Hematopoietic multipotent progenitor cell treated with erythropoietin and hydrocortisone succinate and interleukin-3 and kit ligand, for 6 days (in vitro differentiated cells): ENCODE results near the gene EFCAB6.

Experiments used
- DNase-seq: peaks from one replicate; pipeline ENCODE4 v3.0.0-alpha.2; 2015

EFCAB6 gene

DNA sequence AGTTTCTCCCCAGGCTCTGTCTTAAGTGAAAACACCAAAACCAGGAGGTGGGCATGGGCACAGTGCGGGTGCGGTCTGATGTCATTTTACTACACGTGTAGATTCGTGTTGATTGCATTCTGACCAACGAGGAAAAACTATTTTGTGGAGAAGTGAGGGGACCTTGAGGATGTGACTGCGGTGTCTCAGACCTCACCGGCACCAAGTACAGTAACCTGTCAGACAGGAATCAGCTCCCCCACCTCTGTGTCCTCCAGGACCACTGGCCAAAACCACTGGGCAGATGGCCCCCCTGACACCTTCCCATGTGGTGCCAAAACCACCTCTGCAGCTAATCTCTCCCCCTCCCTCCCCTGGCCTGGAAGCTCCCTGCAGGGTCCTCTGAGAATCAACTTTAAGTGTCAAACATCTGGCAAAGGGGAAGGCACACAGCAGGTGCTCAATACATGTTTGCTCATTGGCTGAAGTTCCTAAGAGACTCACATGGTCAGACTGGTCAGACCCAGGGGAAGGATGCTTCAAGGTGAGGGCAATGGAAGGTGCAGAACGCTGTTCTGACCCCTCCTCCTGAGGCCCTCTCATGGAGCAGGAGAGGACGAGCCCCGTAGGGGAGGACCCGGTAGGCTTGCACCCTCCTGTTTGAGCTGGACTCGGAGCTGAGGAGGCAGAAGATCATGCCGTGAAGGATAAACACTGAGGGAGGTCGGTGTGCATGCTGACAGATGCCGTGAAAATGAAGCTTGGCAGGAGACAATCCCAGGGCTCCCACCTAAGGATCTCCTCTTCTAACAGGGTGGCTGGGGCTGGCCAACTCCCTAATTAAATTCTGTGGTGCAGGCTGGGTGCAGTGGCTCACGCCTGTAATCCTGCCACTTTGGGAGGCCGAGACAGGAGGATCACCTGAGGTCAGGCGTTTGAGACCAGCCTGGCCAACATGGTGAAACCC is 270.4 kb downstream of the EFCAB6 start:
- DNase-seq = no peak

DNA sequence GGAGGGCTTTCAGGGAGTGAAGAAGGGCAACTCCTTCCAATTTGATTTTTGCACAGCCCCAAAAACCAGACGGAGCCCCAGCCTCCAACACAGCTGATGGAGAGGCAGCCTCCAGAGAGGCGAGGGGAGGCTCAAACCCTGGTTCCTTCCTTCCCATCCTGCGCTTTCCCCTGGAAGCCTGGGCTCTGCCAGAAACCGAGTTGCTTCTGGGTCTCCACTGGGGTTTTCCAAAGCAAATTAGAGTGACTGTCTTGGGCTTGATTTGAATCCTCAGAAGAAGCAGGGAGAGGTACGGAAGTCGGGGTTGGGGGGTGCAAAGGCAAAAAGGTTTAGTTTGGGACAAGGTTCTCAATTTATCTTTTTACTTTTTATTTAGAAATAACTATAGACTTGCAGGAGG is 271.1 kb downstream of the EFCAB6 start:
- DNase-seq = no peak

DNA sequence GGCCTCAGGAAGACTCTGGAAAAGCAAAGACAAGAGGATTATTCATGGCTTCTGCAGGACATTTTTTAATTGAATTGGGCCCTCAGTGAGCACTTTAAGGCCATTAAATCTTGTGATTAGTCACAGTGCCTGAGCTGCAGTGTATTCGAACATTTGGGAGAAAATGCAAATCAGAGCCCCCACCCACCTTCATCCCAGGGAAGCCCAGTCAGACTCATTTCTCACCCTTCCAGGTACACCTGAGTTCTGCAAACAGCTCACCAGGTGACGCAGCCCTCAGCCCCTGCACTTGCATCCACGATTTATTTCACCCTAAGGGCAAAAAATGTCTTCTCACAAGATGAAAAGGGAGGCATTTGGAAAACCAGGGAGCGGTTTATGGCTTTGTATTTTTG is 271.6 kb downstream of the EFCAB6 start:
- DNase-seq = no peak

DNA sequence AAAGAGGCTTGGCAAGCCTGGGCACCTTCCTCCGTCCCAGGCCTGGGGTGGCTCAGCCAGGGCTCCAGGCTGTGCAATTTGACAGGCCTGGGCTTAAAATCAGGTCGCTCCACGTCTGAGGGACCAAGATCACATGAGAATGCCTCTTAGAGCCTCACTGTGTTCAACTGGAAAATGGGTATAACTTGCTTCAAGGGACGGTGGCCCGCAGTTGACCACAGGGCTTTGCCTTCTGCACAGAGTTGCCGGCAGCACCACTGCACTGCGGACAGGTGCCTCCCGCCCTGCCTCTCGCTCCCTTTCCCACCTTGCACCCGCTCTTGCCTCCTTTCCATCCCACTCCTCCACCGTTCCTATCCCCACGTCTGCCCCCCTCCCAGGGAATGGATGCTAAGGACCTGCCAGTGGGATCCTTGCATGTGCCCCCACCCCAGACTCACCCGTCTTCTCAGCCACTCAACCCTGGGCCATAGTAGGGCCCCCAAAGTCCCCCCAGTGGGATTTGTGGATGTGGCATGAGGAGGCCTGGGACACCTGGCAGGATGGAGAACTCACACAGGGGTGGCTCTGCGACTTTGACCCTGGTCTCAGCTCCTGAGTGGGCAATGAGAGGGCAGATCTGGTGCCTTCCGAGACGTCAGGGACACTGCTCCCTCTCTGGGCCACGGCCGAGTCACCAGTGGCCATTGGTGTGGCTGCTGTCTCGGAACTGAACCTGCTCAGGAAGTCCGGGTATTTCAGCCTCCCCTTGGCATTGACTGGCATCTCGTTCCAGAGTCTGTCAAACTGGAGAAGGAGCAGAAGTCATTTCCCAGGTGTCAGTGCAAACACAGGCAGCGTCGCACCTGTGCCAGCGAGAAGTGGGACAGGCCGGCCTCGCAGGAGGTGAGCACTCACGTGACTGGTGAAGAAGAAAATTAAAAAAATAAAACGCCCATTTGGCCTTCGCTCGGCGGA is 272.3 kb downstream of the EFCAB6 start:
- DNase-seq = no peak

DNA sequence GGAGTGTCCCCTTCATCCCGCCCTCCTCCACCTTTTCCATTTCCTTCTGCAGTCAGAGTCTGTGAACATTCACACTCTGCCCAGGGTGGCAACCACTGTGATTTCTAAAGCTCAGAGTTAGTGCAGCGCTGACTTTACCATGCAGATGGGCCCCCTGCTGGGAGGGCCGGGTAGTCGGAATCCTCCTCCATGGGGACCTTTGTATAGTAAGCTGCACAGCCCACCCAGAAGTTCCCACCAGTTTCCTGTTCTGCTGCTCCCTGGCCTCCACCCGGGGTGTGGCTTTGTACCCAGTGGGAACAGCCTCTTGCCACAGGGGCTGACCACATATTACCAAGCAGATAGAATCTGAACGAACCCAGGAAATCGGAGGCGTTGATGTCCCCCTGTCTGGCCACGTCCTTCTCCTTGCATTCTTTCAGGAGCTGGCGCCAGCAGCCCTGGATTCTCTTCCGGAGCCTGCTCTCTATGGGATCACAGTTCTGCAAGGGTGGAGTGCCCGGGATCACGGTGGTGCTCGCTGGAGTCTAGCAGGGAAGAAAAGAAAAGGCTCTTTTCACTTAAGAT is 275.0 kb downstream of the EFCAB6 start:
- DNase-seq = peak; percentile 12

DNA sequence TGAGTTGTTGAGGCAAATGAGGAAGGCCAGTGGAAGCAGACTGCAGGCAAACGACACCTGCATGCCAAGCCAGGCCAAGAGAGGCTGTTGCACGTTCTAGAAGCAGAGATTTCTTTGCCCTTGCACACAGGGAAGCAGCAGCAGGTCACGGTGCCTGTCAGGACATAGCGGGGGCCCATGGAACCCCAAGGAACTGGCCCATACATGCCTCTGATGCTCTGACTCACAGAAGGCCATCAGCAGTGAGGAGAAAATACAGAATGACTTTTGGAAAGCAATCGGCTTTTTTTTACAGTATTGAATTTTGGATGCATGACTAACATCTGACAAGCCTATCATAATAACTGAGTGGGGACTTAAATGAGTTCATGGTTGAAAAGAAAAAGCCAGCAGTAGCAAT is 276.4 kb downstream of the EFCAB6 start:
- DNase-seq = no peak

DNA sequence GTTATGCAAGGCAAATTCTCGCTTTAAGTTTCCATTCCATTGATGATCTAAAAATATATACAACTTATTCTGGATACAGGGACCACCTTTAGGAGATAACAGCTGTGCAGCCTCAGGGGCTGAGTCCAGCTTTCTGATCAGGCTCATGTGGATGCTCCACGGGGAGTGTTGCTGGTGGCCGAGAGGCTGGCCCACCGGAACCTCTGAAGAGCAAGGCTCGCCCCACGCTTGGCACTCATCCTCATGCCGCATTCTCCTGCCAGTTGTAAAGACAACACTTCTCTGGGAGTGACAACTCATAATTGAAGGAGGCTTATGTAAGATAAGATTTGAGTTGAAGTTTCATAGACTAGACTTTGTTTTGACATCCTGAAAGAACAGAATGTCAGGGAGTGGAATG is 276.8 kb downstream of the EFCAB6 start:
- DNase-seq = no peak

DNA sequence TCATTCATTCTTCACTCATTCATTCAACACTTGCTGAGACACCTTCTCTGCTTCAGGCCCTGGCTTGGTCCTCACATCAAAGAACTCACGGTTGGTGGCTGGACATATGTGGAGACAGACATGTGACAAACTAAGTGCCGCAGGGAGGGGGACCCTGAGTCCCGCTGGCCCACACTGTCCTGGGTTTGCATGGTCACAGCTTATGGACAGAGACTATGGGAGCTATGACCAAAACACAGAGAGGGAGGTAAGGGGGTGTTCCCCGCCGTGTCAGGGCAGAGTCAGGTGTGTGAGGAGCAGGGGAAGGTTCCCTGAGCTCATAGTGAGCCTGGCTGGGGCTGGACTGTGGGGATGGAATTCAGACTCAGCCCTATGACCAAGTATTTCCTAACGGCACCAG is 277.2 kb downstream of the EFCAB6 start:
- DNase-seq = no peak

DNA sequence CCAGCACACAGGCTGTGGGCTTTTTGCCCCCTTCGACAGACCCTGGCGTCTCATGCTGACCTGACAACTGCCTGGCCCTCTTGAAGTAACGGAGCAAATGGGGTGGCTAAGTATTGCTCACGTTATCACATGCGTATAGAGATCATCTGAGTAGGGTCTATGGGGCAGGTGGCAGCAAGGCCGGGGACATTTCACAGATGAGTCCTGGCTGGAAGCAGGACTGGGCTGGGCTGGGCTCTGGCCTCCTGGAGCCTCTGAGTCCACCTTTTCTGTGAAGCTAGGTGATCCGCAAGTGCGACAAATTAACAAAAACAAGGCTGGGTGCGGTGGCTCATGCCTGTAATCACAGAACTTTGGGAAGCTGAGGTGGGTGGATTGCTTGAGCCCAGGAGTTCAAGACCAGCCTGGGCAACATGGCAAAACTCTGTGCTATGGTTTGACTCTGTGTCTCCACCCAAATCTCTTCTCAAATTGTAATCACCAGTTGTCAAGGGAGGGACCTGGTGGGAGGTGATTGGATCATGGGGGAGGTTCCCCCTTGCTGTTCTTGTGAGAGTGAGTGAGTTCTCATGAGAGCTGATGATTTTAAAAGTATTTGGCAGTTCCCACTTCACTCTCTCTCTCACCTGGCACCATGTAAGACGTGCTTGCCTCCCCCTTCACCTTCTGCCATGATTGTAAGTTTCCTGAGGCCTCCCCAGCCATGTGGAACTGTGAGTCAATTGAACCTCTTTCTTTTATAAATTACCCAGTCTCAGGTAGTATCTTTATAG is 278.3 kb downstream of the EFCAB6 start:
- no peak for DNase-seq

DNA sequence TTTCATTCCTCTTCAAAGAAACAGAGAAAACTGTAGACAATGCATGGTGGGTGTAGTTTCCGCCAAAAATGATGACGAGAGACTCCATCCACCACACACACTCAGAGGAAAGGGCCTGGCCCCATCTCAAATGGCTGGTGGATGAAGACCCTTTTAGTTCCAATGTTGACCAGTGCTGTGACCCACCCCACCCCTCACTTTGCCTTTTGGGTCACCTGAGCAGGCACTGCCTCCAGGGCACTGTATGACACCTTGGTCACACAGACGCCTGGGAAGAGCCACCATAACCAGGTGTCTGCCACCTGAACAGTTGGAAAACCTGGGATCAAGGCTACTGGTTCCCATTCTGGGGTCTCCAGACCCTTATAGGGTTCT is 279.0 kb downstream of the EFCAB6 start:
- no peak for DNase-seq

DNA sequence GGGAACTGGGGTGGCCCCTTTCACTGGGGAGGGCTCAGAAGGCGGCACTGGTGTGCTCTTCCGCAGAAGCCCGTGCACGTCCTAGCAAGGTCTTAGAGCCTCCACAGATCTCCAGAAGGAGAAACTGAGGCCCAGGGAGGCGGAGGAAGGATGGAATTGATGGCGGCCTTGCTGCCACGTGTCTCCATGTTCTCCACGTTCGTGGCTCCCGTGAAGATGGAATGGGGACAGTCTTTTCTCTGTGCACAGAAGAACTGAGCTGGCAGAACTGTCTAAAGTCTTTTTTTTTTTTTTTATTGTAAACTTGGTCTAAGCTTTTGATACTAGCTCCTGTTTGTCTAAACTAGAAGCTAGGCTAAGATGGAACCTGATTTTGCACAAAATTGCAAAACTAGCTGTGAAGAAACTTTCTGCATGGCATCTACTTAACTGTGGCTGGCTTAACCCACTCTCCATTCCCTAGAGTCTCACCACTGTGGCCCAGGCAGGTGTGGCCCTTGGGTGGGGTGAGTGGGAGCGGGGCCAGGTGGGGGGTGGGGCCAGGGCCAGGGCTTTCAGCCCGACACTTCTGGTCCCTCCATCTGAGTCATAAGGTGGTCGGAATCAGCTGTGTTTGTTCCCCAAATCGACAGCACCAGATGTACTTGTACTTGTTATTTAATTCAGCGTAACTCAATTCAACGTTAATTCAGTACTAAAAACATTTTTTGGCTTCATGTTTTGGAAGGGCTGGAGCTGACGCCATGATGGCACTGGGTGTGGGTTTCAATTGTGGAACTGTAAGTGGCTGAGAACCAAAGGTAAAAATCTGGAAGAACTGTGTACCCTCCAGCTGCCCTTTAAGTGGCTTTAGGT is 279.6 kb downstream of the EFCAB6 start:
- no peak for DNase-seq

DNA sequence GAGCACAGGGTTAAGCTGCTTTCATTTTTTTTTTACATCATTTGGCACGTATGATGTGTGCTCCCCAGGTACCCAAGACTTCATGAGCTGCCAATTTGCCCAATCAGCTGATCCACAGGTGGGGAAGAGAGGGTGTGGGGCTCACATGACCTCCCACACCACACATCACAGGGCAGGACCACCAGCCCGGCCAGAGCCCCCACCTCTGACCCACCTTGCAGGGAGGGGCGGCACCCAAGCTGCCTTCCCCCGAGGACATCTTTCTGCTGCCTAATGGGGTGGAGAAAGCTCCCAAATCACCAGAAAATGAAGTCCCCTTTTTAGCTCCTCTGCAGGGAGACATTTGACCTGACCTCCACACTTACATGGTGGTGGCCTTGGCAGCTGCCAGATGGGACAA is 280.5 kb downstream of the EFCAB6 start:
- DNase-seq = no peak

DNA sequence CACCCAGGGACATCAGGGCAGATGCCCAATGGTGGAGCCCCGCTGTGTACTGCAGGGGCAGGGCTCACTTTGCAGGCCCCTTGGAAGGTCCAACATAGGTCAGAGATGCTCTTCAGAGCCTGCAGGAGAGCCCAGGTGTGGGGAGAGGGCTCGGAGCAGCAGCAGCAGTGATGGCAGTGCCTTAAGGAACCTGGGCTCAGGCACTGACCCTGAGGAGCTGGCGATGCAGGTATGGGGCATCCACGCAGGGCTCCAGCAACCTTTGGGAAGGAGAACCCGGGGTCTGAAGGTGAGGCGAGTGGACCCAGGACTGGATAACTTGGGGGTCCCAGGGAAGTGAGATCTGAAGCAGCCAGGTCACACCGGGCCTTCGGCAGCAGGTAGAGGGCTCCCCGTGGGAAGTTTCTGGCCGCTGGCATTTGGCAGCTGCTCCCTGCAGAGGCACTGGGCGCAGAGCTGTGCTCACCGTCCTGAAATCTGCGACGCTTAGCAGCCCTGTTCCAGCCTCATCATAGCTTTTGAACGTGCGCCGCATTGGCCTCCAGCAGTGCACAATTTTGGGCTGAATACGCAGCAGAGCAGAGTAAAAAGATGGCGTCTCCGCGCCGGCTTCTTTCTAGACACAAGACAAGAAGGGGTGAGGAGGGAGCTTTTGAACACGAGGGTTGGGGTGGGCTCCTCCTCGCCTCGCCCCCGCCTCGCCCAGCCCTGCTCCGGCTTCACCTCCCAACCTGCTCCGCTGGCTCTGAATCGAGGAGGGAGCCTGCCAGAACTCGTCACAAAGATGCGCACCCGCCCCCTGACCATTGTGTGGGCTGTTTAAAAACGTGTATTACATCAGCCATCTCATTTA is 281.5 kb downstream of the EFCAB6 start:
- DNase-seq = no peak

DNA sequence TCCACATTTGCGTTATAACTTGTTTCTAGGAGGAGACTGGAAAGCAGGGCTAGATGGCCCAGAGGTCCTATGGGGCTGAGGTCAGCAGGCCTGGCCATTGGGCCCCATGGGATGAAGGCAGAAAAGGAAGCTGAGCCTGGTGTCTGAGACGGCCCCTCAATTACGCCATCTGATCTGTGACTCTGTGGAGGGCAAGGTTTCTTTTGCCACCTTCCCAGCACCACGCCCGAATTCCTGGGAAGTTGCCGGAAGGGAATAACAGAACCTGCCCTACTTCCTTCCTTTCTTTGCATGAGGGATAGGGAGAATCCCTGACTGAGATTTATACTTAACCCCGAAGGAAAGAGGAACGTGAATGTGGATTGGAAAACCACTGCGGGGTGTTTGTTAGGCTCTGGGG is 282.2 kb downstream of the EFCAB6 start:
- no peak for DNase-seq

DNA sequence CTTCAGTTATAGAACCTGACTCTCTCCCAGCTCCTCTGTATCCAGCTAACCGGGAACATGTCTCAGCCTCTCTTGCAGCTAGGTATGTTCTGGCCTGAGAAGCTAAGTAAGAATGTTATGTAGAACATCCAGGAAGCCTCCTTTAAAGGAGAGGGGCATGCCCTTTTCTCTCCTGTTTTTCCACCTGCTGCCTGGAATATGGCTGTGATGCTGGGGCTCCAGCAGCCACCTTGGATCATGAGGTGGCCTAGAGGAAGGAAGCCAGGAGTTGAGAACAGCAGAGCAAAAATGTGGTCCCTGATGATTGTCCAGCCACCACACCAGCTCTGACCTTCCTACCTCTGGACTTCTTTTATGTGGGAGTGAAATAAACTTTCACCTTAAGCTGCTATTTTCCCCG is 282.6 kb downstream of the EFCAB6 start:
- DNase-seq = no peak

DNA sequence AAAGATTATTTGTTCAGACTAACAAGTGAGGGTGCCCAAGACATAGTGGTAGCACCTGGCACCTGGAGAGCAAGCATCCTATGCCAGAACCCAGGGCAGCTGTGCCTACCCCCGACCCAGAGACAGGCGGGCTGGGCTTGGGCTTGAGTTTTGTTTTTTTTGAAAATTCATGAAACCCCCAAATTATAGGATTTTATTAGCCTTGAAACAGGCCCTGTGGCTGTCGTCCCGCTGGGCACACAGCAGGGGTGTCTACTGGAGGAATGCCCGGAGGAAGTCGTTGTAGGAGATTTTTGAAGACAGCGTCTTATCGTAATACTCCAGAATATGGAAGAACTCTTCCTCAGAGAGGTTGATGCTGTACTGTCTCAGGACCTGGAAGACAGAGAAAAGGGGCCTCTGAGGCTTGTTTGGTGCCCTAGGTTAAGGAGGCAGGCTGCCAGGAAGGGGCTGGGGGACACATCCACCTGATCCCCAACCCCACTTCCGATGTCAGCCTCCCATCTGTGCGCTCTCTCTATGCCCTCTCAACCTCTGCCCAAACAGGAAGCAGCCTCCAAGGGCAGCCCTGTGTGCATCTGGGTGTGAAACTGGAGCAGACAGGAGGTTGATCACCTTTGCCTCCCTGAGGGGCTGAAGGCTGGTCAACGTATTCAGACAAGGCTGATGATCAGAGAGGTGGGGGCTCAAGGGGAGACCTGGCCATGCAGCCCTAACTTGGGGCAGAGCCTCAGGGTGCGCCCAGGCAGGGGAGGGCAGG is 283.3 kb downstream of the EFCAB6 start:
- no peak for DNase-seq

DNA sequence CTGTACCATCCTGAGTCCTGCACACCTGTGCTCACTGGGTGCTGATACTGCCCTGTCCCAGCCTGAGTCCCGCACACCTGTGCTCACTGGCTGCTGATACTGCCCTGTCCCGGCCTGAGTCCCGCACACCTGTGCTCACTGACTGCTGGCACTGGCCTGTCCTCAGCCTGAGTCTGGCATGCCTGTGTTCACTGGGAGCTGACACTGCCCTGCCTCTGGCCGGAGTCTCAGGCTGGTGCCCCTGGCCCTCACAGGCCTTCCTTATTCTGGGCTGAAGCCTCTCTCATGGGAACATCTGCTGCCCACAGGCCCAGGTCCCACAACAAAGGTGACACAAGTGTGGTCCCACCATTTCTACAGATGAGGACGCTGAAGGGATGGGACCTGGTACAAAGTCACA is 285.2 kb downstream of the EFCAB6 start:
- no peak for DNase-seq

DNA sequence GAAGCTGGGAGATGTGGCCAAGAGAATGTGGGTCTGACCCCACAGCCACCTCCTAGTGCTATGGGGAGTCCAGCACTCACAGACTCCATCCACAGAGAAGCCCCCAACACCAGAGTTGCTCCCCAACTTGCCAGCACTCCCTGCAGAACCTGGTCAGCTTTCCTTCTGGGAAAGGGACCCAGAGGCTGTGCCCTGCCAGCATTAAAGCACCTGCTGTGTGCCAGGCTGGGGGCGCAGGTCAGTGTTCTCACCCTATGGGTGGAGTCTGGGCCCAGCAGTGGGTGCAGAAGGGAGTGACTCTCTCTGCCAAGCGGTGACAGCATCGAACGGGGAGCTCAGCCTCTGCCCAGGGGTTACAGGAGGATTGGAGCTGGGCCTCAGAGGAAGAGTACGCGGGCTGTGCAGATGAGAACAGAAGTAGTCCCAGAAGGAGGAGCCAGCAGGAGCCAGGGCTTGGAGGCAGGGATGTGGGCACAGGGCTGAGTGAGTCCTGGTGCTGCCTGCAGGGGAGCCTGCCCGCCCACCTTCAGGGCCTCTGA is 285.9 kb downstream of the EFCAB6 start:
- no peak for DNase-seq

DNA sequence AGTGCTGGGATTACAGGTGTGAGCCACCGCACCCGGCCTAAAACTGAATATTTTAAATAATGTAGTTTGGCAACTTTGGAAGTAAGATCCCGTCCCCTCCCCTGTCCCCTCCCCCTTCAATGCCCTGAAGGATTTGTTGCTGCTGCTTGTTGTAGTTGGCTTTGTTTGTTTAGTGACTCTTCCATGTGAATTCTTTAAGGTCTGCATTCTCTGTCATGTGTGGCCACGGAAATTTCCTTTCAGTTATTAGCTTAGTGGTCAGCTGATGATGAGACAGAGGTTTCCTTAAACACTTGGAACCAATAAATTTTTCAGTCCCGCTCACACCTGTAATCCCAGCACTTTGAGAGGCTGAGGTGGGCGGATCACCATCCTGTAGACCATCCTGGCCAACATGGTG is 290.4 kb downstream of the EFCAB6 start:
- no peak for DNase-seq

DNA sequence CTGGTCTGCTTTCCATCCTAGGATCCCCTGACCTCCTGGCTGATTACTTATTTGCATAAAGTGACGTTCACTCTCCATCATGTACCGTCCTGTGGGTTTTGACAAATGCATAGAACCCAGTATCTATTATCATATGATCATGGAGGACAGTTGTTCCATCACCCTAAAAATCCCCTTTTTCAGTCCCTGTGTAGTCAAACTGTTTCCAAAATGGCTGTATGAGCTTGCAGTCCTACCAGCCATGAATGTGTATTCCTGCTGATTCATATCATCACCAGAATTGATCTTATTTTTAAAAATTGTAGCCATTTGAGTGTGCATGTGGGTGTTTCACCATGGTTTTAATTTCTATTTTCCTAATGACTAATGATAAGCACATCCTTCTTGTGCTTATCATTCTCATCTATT is 291.5 kb downstream of the EFCAB6 start:
- DNase-seq = no peak
